Measurements from ENCODE around the gene PRSS12. TPM values are rescaled to one million over a fixed set of nuclear protein-coding genes. Genes with fewer than 3 reads are reported as not detected.

Gene PRSS12
- total and polyA plus RNA-seq, 2 experiments from 2014 or later: 10.0 to 33.6 TPM

GRCh38 chr4:118373614-118374255, 20.9 kb upstream of the PRSS12 start:
- Histone ChIP-seq H3K79me2 (ENCODE audit: insufficient read depth) (no peaks in the 10 kb centered on the region), H3K4me1 (ENCODE audit: insufficient read depth) (peaks cover 12% of the 10 kb centered on the region), H3K27me3 (replicated peaks; ENCODE audit: insufficient read depth) (no peaks in the 10 kb centered on the region), H2AFZ (peak overlapping the region; percentile 31), H3K4me3 (no peak overlapping the region), H3K27ac (no peak overlapping the region), H3K36me3 (ENCODE audit: low read depth) (no peaks in the 10 kb centered on the region), H3K9ac (no peak overlapping the region), H4K20me1 (ENCODE audit: insufficient read depth) (no peaks in the 10 kb centered on the region), H3F3A (ENCODE audit: insufficient read depth) (peaks cover 14% of the 10 kb centered on the region; the same call in 1 of the 2 replicates), H3K9me3 (ENCODE audit: low read depth) (no peaks in the 10 kb centered on the region), H3K4me2 (ENCODE audit: unreplicated experiment) (peak overlapping the region; percentile 34), H3K9me2 (ENCODE audit: insufficient read depth) (no peaks in the 10 kb centered on the region)
- peak; percentile 40 for DNase-seq
- in situ Hi-C loops (cut with MboI): no loop called here
- 74 to 76% methylated on average over 4 of the region's 4 CpGs for WGBS, 2 experiments (ENCODE audit: low coverage in 1 of 2, low lambda C conversion rate in 2 of 2, missing lambda C conversion rate in 2 of 2)
- TF ChIP-seq EZH2phosphoT487 (IDR thresholded peaks at IDR 0.05; ENCODE audit: insufficient read depth, low read depth) (no peak), EZH2 (IDR thresholded peaks at IDR 0.05; ENCODE audit: insufficient read depth, poor library complexity, severe bottlenecking) (no peak)

GRCh38 chr4:118372251-118372650, 19.4 kb upstream of the PRSS12 start:
- no peaks in the 10 kb centered on the region for H3K36me3 ChIP-seq (ENCODE audit: low read depth)
- no peak overlapping the region for H3K4me2 ChIP-seq (ENCODE audit: unreplicated experiment)
- WGBS, 2 experiments (ENCODE audit: low coverage in 1 of 2, low lambda C conversion rate in 2 of 2, missing lambda C conversion rate in 2 of 2): 88 to 91% methylated on average over 4 of the region's 4 CpGs
- no peak overlapping the region for H3K27ac ChIP-seq
- peaks cover 12% of the 10 kb centered on the region for H3K4me1 ChIP-seq (ENCODE audit: insufficient read depth)
- no peak overlapping the region for H3K9ac ChIP-seq
- no peaks in the 10 kb centered on the region for H4K20me1 ChIP-seq (ENCODE audit: insufficient read depth)
- no peaks in the 10 kb centered on the region for H3K9me2 ChIP-seq (ENCODE audit: insufficient read depth)
- in situ Hi-C loops (cut with MboI): no loop called here
- H3K4me3 ChIP-seq: no peak overlapping the region
- H3K79me2 ChIP-seq (ENCODE audit: insufficient read depth): no peaks in the 10 kb centered on the region
- H3K9me3 ChIP-seq (ENCODE audit: low read depth): no peaks in the 10 kb centered on the region
- TF ChIP-seq EZH2 (IDR thresholded peaks at IDR 0.05; ENCODE audit: insufficient read depth, poor library complexity, severe bottlenecking) (no peak), EZH2phosphoT487 (IDR thresholded peaks at IDR 0.05; ENCODE audit: insufficient read depth, low read depth) (no peak)
- H2AFZ ChIP-seq: no peak overlapping the region
- peaks cover 14% of the 10 kb centered on the region; the same call in 1 of the 2 replicates for H3F3A ChIP-seq (ENCODE audit: insufficient read depth)
- H3K27me3 ChIP-seq (replicated peaks; ENCODE audit: insufficient read depth): no peaks in the 10 kb centered on the region
- no peak for DNase-seq

GRCh38 chr4:118369231-118369630, 16.4 kb upstream of the PRSS12 start:
- in situ Hi-C loops (cut with MboI): no loop called here
- H3K4me3 ChIP-seq: no peak overlapping the region
- peaks cover 10% of the 10 kb centered on the region for H3K4me1 ChIP-seq (ENCODE audit: insufficient read depth)
- TF ChIP-seq EZH2 (IDR thresholded peaks at IDR 0.05; ENCODE audit: insufficient read depth, poor library complexity, severe bottlenecking): no peak
- no peak for TF ChIP-seq EZH2phosphoT487 (IDR thresholded peaks at IDR 0.05; ENCODE audit: insufficient read depth, low read depth)
- WGBS, 2 experiments (ENCODE audit: low coverage in 1 of 2, low lambda C conversion rate in 2 of 2, missing lambda C conversion rate in 2 of 2): 22 to 25% methylated on average over 6 of the region's 6 CpGs
- H3K27me3 ChIP-seq (replicated peaks; ENCODE audit: insufficient read depth): no peaks in the 10 kb centered on the region
- H3F3A ChIP-seq (ENCODE audit: insufficient read depth): peaks cover 11% of the 10 kb centered on the region; the same call in 1 of the 2 replicates
- DNase-seq: no peak
- H3K9me3 ChIP-seq (ENCODE audit: low read depth): no peaks in the 10 kb centered on the region
- no peak overlapping the region for H3K9ac ChIP-seq
- H2AFZ ChIP-seq: peak overlapping the region; percentile 24; the same call in 1 of the 2 replicates
- no peaks in the 10 kb centered on the region for H3K79me2 ChIP-seq (ENCODE audit: insufficient read depth)
- H3K27ac ChIP-seq: no peak overlapping the region
- H3K36me3 ChIP-seq (ENCODE audit: low read depth): no peaks in the 10 kb centered on the region
- no peak overlapping the region for H3K4me2 ChIP-seq (ENCODE audit: unreplicated experiment)
- H4K20me1 ChIP-seq (ENCODE audit: insufficient read depth): no peaks in the 10 kb centered on the region
- no peaks in the 10 kb centered on the region for H3K9me2 ChIP-seq (ENCODE audit: insufficient read depth)

GRCh38 chr4:118367872-118368271, 15.1 kb upstream of the PRSS12 start:
- no peak for TF ChIP-seq EZH2phosphoT487 (IDR thresholded peaks at IDR 0.05; ENCODE audit: insufficient read depth, low read depth)
- no peak for TF ChIP-seq EZH2 (IDR thresholded peaks at IDR 0.05; ENCODE audit: insufficient read depth, poor library complexity, severe bottlenecking)
- H3K27ac ChIP-seq: no peak overlapping the region
- H2AFZ ChIP-seq: no peak overlapping the region
- H3K9ac ChIP-seq: no peak overlapping the region
- H3K36me3 ChIP-seq (ENCODE audit: low read depth): no peaks in the 10 kb centered on the region
- no peaks in the 10 kb centered on the region for H3F3A ChIP-seq (ENCODE audit: insufficient read depth)
- 86 to 90% methylated on average over 2 of the region's 2 CpGs for WGBS, 2 experiments (ENCODE audit: low coverage in 1 of 2, low lambda C conversion rate in 2 of 2, missing lambda C conversion rate in 2 of 2)
- no peaks in the 10 kb centered on the region for H4K20me1 ChIP-seq (ENCODE audit: insufficient read depth)
- H3K9me2 ChIP-seq (ENCODE audit: insufficient read depth): no peaks in the 10 kb centered on the region
- H3K4me3 ChIP-seq: no peak overlapping the region
- in situ Hi-C loops (cut with MboI): no loop called here
- DNase-seq: no peak
- H3K27me3 ChIP-seq (replicated peaks; ENCODE audit: insufficient read depth): no peaks in the 10 kb centered on the region
- H3K9me3 ChIP-seq (ENCODE audit: low read depth): no peaks in the 10 kb centered on the region
- H3K4me2 ChIP-seq (ENCODE audit: unreplicated experiment): no peak overlapping the region
- H3K79me2 ChIP-seq (ENCODE audit: insufficient read depth): no peaks in the 10 kb centered on the region
- peaks cover 4% of the 10 kb centered on the region; the same call in 1 of the 2 replicates for H3K4me1 ChIP-seq (ENCODE audit: insufficient read depth)
